Neural progenitor cell (in vitro differentiated cells): Measurements from ENCODE around the gene ZBTB20.

Source experiments
- EZH2 ChIP-seq: fragments of 200-600 bp; sonication (generic); IDR thresholded peaks from 2 replicates; pipeline ENCODE4 v1.6.1; 2017; ENCODE audit warnings: antibody characterized with exemption, mild to moderate bottlenecking, moderate library complexity
- TF ChIP-seq, protein P1 (sequence below): fragments of 200-600 bp; sonication (generic); IDR thresholded peaks from 2 replicates; pipeline ENCODE4 v1.5.1; 2017; ENCODE audit warnings: antibody characterized with exemption, mild to moderate bottlenecking

DNA sequence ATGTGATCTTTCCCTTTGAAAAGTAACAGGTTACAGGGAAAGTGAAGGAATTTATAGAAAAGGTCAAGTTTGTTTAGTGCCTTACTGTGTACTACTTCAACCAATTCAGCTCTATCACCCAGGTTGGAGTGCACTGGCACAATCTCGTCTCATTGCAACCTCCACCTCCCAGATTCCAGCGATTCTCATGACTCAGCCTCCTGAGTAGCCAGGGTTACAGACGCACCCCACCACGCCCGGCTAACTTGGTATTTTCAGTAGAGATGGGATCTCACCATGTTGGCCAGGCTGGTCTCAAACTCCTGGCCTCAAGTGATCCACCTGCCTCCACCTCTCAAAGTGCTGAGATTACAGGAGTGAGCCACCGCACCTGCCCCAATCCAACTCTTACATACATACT is 279.7 kb downstream of the ZBTB20 start:
- TF ChIP-seq, protein P1, sequence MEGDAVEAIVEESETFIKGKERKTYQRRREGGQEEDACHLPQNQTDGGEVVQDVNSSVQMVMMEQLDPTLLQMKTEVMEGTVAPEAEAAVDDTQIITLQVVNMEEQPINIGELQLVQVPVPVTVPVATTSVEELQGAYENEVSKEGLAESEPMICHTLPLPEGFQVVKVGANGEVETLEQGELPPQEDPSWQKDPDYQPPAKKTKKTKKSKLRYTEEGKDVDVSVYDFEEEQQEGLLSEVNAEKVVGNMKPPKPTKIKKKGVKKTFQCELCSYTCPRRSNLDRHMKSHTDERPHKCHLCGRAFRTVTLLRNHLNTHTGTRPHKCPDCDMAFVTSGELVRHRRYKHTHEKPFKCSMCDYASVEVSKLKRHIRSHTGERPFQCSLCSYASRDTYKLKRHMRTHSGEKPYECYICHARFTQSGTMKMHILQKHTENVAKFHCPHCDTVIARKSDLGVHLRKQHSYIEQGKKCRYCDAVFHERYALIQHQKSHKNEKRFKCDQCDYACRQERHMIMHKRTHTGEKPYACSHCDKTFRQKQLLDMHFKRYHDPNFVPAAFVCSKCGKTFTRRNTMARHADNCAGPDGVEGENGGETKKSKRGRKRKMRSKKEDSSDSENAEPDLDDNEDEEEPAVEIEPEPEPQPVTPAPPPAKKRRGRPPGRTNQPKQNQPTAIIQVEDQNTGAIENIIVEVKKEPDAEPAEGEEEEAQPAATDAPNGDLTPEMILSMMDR, result no peak
- TF ChIP-seq EZH2, result no peak
